ENCODE measurements around the gene RAB5A.

- TF ChIP-seq CTCF (IDR thresholded peaks at IDR 0.05; ENCODE audit: low read length): no peak
- no peak for TF ChIP-seq EZH2 (IDR thresholded peaks at IDR 0.05; ENCODE audit: borderline replicate concordance, low read length)
These were observed 12.8 kb upstream of the RAB5A start, which contains the start of gene EFHB for GRCh38 chr3:19934098-19934566.

Measured in OCI-LY1 (cell line).